Heart right ventricle (tissue), 16 donors: Measurements from ENCODE around the gene SLC36A2. TPM values are rescaled to one million over a fixed set of nuclear protein-coding genes. Genes with fewer than 3 reads are reported as not detected.

Source experiments
- ATAC-seq, 8 donors: fragments of 200-7000 bp; cut with Tn5 transposase; one replicate each; pipeline ENCODE4 v1.9.1; 2020; ENCODE audit warnings: mild to moderate bottlenecking in 8 of 8, moderate library complexity in 8 of 8, moderate number of reproducible peaks in 1 of 8
- DNase-seq, 2 donors: peaks; one replicate each; pipeline ENCODE4 v3.0.0-alpha.2; 2020
- H3K27ac ChIP-seq, 10 donors: fragments of 200-600 bp; sonication (generic) in 2 of 10; one replicate each; pipeline versions ENCODE4 v1.5.0 to v1.8.0; 2020 to 2022; ENCODE audit warnings: mild to moderate bottlenecking in 3 of 10
- H3K27me3 ChIP-seq, 7 donors: fragments of 200-600 bp; one replicate each; pipeline ENCODE4 v1.8.0; 2021 to 2022; ENCODE audit warnings: mild to moderate bottlenecking in 2 of 7
- H3K36me3 ChIP-seq, 9 donors: fragments of 200-600 bp; sonication (generic) in 1 of 9; one replicate each; pipeline versions ENCODE4 v1.5.0 to v1.8.0; 2020 to 2022; ENCODE audit warnings: mild to moderate bottlenecking in 2 of 9
- H3K4me1 ChIP-seq, 9 donors: fragments of 200-600 bp; sonication (generic) in 1 of 9; one replicate each; pipeline versions ENCODE4 v1.5.0 to v1.8.0; 2020 to 2022; ENCODE audit warnings: mild to moderate bottlenecking in 4 of 9
- H3K4me3 ChIP-seq, 10 donors: fragments of 200-600 bp; sonication (generic) in 2 of 10; one replicate each; pipeline versions ENCODE4 v1.5.0 to v1.8.0; 2020 to 2022; ENCODE audit warnings: mild to moderate bottlenecking in 7 of 10, moderate library complexity in 2 of 10
- H3K9me3 ChIP-seq, 11 donors: fragments of 200-600 bp in 10 of 11; sonication (generic) in 2 of 11; one replicate each; pipeline versions ENCODE4 v1.5.0 to v1.8.0; 2013 to 2022; ENCODE audit warnings: mild to moderate bottlenecking in 2 of 11, control low read depth in 1 of 11, moderate library complexity in 1 of 11
- WGBS, 2 donors: extraction: QIAGEN DNeasy Blood & Tissue Kit; methylation state at CpG; one replicate each; pipeline ENCODE4 v1.1.7; 2013; ENCODE audit warnings: inconsistent platforms in 1 of 2; 5-methylcytosine and 5-hydroxymethylcytosine counted together
- intact Hi-C, 10 donors: fragments of 100-400 bp; cut with DNase I; formaldehyde crosslinking; loops; one replicate each; pipeline versions ENCODE4 v1.11.1 to v1.14.2; 2022
- polyA plus RNA-seq, 2 donors: library from polyadenylated mRNA; stranded (reverse); fragments of 200-250 nt; gene quantifications; one replicate each; pipeline ENCODE4 v1.2.3, GENCODE V29; 2013
- total RNA-seq, 10 donors: library from RNA; stranded (reverse); fragmentation: NEBNext Ultra II Directional in 3 of 10; extraction: Animal tissue kit (Norgen Biotek cat#: 25700) in 3 of 10; gene quantifications; one replicate each; pipeline versions ENCODE4 v1.2.1 to v1.2.4, GENCODE V29; 2021 to 2023
- TF ChIP-seq, protein P1 (sequence below), 9 donors: fragments of 200-600 bp; sonication (generic) in 2 of 9; IDR thresholded peaks; one replicate each; pipeline versions ENCODE4 v1.5.0 to v1.8.0; 2021 to 2022; ENCODE audit warnings: antibody characterized with exemption in 9 of 9, mild to moderate bottlenecking in 5 of 9, moderate library complexity in 1 of 9
- donor health status: Arrhythmogenic right ventricular cardiomyopathy.
- donor health status: ischemic (EF 13 %, LVEDD 7.1; RV severe dilation, severe dysfunction).
- donor health status: healthy with polysubstance abuse.
- donor health status: DM: no; HTN: yes; CAD: no.
- donor health status: DM: no; HTN: no; CAD: no.
- donor health status: ischemic (EF 25% LVEDD 6.9; RV normal size, moderate dysfunction).
- donor health status: ischemic (EF 25% LVEDD 5.7; RV mildly dilated, moderate dysfunction).
- donor health status: healthy.
- donor health status: DM: yes; HTN: yes; CAD: no.
- donor health status: Ischemic cardiomyopathy.
- donor health status: ischemic (EF 35%, LVEDD 5.7; RV mildly dilated, moderate dysfunction).
- donor health status: nonischemic (EF 11% LVEDD 7.7; RV severe dilation, severe dysfunction).
- donor health status: DM: yes; HTN: yes; CAD: no.
- donor health status: PGD.
- donor health status: ischemic (EF 29% LVEDD 5.4; RV normal size, mild dysfunction).
- donor health status: nonischemic (EF 23%, LVEDD 6.1; RV moderate dilation, normal function).

Gene SLC36A2
- total and polyA plus RNA-seq, 12 donors = 0.04 to 2.8 (median 0.39) TPM; not detected in 2

DNA sequence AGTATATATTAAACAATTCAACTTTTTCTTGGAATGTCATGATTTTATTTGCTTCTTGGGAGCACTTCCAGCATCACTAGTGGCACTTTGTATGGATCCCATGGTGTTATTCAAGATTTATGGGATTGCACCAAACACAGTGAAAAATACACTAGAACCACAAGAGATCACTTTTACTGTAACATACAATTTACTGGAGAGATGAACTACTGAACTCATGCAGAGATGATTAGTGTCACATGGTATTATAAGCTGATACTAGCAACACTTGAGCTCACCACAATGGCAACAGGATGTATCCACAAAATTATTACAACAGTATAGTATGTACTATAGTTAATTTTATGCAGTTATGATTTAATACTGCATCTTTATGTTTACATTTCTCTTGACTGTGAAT is 16.3 kb upstream of the SLC36A2 start:
- no peaks in the 10 kb centered on the region for H3K4me1 ChIP-seq
- H3K4me3 ChIP-seq = no peak overlapping the region
- ATAC-seq (no peak), DNase-seq (no peak)
- H3K9me3 ChIP-seq = peaks cover 0 to 59% (median 28%) of the 10 kb centered on the region in 11 donors
- TF ChIP-seq, protein P1, sequence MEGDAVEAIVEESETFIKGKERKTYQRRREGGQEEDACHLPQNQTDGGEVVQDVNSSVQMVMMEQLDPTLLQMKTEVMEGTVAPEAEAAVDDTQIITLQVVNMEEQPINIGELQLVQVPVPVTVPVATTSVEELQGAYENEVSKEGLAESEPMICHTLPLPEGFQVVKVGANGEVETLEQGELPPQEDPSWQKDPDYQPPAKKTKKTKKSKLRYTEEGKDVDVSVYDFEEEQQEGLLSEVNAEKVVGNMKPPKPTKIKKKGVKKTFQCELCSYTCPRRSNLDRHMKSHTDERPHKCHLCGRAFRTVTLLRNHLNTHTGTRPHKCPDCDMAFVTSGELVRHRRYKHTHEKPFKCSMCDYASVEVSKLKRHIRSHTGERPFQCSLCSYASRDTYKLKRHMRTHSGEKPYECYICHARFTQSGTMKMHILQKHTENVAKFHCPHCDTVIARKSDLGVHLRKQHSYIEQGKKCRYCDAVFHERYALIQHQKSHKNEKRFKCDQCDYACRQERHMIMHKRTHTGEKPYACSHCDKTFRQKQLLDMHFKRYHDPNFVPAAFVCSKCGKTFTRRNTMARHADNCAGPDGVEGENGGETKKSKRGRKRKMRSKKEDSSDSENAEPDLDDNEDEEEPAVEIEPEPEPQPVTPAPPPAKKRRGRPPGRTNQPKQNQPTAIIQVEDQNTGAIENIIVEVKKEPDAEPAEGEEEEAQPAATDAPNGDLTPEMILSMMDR (IDR thresholded peaks at IDR 0.05) = no peak
- intact Hi-C loops = no loop called here
- H3K27me3 ChIP-seq = peaks cover 0 to 4% (median 0%) of the 10 kb centered on the region in 7 donors
- no peak overlapping the region for H3K27ac ChIP-seq
- H3K36me3 ChIP-seq = no peaks in the 10 kb centered on the region

DNA sequence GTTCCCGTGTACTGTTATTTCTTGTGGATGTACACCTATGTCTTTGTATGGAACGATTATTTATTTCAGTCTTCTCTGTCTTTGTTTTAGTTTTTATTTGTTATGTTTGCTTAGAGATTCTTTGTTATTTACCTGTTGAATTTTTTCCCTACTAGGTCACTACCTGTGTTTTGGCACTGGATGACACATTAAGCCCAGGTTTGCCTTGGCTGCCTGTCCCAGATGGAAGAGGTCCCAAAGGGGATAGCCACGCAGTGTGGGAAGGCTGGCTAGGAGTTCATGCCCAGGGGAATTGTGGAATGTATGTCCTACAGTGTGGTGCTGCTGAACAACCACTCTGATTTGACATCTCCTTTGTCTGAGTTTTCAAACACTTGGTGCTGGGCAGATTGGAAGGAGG is 15.6 kb upstream of the SLC36A2 start:
- 75 to 82% methylated on average over 3 of the region's 3 CpGs for WGBS, 2 donors
- Histone ChIP-seq H3K36me3 (no peaks in the 10 kb centered on the region), H3K27me3 (peaks cover 0 to 4% (median 0%) of the 10 kb centered on the region in 7 donors), H3K9me3 (peaks cover 0 to 52% (median 22%) of the 10 kb centered on the region in 11 donors), H3K4me1 (no peaks in the 10 kb centered on the region), H3K4me3 (no peak overlapping the region), H3K27ac (no peak overlapping the region)
- DNase-seq = no peak
- TF ChIP-seq, protein P1 (IDR thresholded peaks at IDR 0.05) = no peak
- intact Hi-C loops = no loop called here
- ATAC-seq = no peak

DNA sequence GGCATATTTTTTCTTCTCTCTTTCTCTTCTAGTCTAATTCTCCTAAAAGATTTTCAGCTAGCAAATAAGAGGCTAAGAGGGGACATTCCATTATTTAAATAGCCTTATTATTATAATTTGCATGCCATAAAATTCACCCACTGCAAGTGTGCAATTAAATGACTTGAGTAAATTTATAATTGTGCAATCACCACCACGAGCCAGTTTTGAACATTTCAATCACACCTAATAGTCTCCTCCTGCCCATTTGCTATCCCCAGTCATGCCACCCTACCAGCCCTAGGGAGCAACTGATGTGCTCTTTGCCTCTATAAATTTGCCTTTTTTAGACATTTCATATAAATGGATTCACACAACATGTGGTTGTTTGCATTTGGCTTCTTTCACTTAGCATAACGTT is 12.0 kb upstream of the SLC36A2 start:
- DNase-seq = no peak
- H3K4me3 ChIP-seq = no peak overlapping the region
- intact Hi-C loops = no loop called here
- H3K9me3 ChIP-seq = peaks cover 0 to 27% (median 14%) of the 10 kb centered on the region in 11 donors
- no peak overlapping the region for H3K27ac ChIP-seq
- H3K4me1 ChIP-seq = no peaks in the 10 kb centered on the region
- no peaks in the 10 kb centered on the region for H3K36me3 ChIP-seq
- TF ChIP-seq, protein P1 (IDR thresholded peaks at IDR 0.05) = no peak
- ATAC-seq = no peak
- WGBS, 2 donors = 76 to 83% methylated on average over 2 of the region's 2 CpGs
- H3K27me3 ChIP-seq = no peaks in the 10 kb centered on the region

DNA sequence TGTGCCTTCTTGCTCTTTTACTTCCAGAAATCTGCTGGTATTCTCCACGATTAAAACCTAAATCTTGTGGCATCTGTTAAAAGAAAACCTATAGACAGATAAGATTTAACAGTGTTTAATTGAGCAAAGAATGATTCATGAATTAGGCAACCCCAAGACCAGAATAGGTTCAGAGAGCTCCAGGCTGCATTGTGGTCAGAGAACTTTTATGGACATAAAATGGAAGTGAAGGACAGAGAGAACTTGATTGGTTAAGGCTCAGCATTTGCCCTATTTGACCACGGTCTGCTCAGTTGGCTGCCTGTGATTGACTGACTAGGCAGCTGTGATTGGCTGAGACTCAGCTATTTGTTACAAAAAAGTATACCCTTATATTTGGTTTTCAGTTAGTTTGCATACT is 10.4 kb upstream of the SLC36A2 start:
- WGBS, 2 donors = 61 to 73% methylated on average over 2 of the region's 2 CpGs

More for the DNA sequence above, 10.4 kb upstream of the SLC36A2 start:
- no peak for ATAC-seq
- TF ChIP-seq, protein P1 (IDR thresholded peaks at IDR 0.05) = no peak
- intact Hi-C loops = no loop called here
- no peak overlapping the region for H3K4me3 ChIP-seq
- no peaks in the 10 kb centered on the region for H3K4me1 ChIP-seq
- no peaks in the 10 kb centered on the region for H3K36me3 ChIP-seq
- H3K9me3 ChIP-seq = peaks cover 0 to 22% (median 14%) of the 10 kb centered on the region in 11 donors
- no peak overlapping the region for H3K27ac ChIP-seq
- no peaks in the 10 kb centered on the region for H3K27me3 ChIP-seq
- DNase-seq = no peak
